Neural progenitor cell (in vitro differentiated cells): ENCODE results near the gene SENP1. TPM values are rescaled to one million over a fixed set of nuclear protein-coding genes. Genes with fewer than 3 reads are reported as not detected.
A peak's percentile ranks its signal among the peaks of the same experiment; 100 is the strongest.

Experiments
- DNase-seq: peaks from one replicate; pipeline ENCODE4 v3.0.0-alpha.2; 2016; ENCODE audit warnings: low spot score
- H2AFZ ChIP-seq: fragments of 200-600 bp; sonication (generic); replicated peaks from 2 replicates; pipeline ENCODE4 v1.6.1; 2016; ENCODE audit warnings: antibody characterized with exemption
- H3F3A ChIP-seq: fragments of 200-600 bp; sonication (generic); 2 replicates; pipeline ENCODE4 v1.6.1; 2016; ENCODE audit warnings: antibody characterized with exemption, low read depth
- H3K27ac ChIP-seq: fragments of 200-600 bp; sonication (generic); 2 replicates; pipeline ENCODE4 v1.5.1; 2016; ENCODE audit warnings: mild to moderate bottlenecking
- H3K27me3 ChIP-seq: fragments of 200-600 bp; sonication (generic); 2 replicates; pipeline ENCODE4 v1.6.1; 2016; ENCODE audit warnings: mild to moderate bottlenecking, moderate library complexity
- H3K36me3 ChIP-seq: fragments of 200-600 bp; sonication (generic); 2 replicates; pipeline ENCODE4 v1.5.1; 2016
- H3K4me1 ChIP-seq: fragments of 200-600 bp; sonication (generic); 2 replicates; pipeline ENCODE4 v1.6.1; 2016; ENCODE audit warnings: mixed run types
- H3K4me2 ChIP-seq: fragments of 200-600 bp; sonication (generic); 2 replicates; pipeline ENCODE4 v1.6.1; 2016
- H3K4me3 ChIP-seq: fragments of 200-600 bp; sonication (generic); 2 replicates; pipeline ENCODE4 v1.5.1; 2016
- H3K79me2 ChIP-seq: fragments of 200-600 bp; sonication (generic); 2 replicates; pipeline ENCODE4 v1.6.1; 2016; ENCODE audit warnings: low read depth
- H3K9ac ChIP-seq: fragments of 200-600 bp; sonication (generic); 2 replicates; pipeline ENCODE4 v1.6.1; 2016
- H3K9me3 ChIP-seq: fragments of 200-600 bp; sonication (generic); 2 replicates; pipeline ENCODE4 v1.5.1; 2016; ENCODE audit warnings: low read depth
- H4K20me1 ChIP-seq: fragments of 200-600 bp; sonication (generic); 2 replicates; pipeline ENCODE4 v1.6.1; 2016; ENCODE audit warnings: low read depth
- H3K27ac Mint-ChIP-seq: 3 replicates; pipeline ENCODE4 v1.8.0; 2021; ENCODE audit warnings: mixed read lengths
- H3K27me3 Mint-ChIP-seq: 2 replicates; pipeline ENCODE4 v1.8.0; 2022; ENCODE audit warnings: low read depth, mild to moderate bottlenecking, inconsistent platforms, moderate library complexity, mixed read lengths; ENCODE audit not compliant: insufficient read depth
- H3K36me3 Mint-ChIP-seq: 3 replicates; pipeline ENCODE4 v1.8.0; 2021; ENCODE audit warnings: mixed read lengths
- H3K4me1 Mint-ChIP-seq: 3 replicates; pipeline ENCODE4 v1.8.0; 2021; ENCODE audit warnings: mixed read lengths
- H3K4me3 Mint-ChIP-seq: 3 replicates; pipeline ENCODE4 v1.8.0; 2021; ENCODE audit warnings: mild to moderate bottlenecking, moderate library complexity, mixed read lengths
- H3K9me3 Mint-ChIP-seq: 3 replicates; pipeline ENCODE4 v1.8.0; 2020; ENCODE audit warnings: mixed read lengths
- CTCF ChIP-seq: fragments of 200-600 bp; sonication (generic); IDR thresholded peaks from 2 replicates; pipeline ENCODE4 v1.5.1; 2017; ENCODE audit warnings: antibody characterized with exemption, mild to moderate bottlenecking
- EZH2 ChIP-seq: fragments of 200-600 bp; sonication (generic); IDR thresholded peaks from 2 replicates; pipeline ENCODE4 v1.6.1; 2017; ENCODE audit warnings: antibody characterized with exemption, mild to moderate bottlenecking, moderate library complexity
- EZH2phosphoT487 ChIP-seq: fragments of 200-600 bp; sonication (generic); IDR thresholded peaks from 2 replicates; pipeline ENCODE4 v1.6.1; 2017; ENCODE audit warnings: antibody characterized with exemption
- total RNA-seq: library from RNA; depleted of rRNA; stranded (reverse); fragments of >200 nt; gene quantifications from 2 replicates; pipeline ENCODE4 v1.2.3, GENCODE V29; 2015; ENCODE audit warnings: low replicate concordance

Gene SENP1
- total RNA-seq, 1 donor from 2014 or later = 89.9 TPM

GRCh38 chr12:48000878-48001504 is 104.9 kb downstream of the SENP1 start:
- Histone ChIP-seq H3K79me2 (peaks cover 27% of the 10 kb centered on the region), H3K4me3 (peak overlapping the region; percentile 66), H3K9me3 (no peaks in the 10 kb centered on the region), H3K27me3 (peaks cover 88% of the 10 kb centered on the region), H3K36me3 (peaks cover 13% of the 10 kb centered on the region), H2AFZ (no peak overlapping the region), H3K9ac (no peak overlapping the region), H4K20me1 (peaks cover 58% of the 10 kb centered on the region), H3K27ac (no peak overlapping the region), H3K4me1 (peaks cover 39% of the 10 kb centered on the region), H3F3A (peaks cover 58% of the 10 kb centered on the region), H3K4me2 (peak overlapping the region; percentile 82)
- peak; percentile 84 for DNase-seq
- Mint-ChIP-seq H3K27me3 (peaks cover 6% of the 10 kb centered on the region), H3K36me3 (peaks cover 33% of the 10 kb centered on the region), H3K4me3 (peak overlapping the region; percentile 92), H3K4me1 (peaks cover 57% of the 10 kb centered on the region), H3K9me3 (no peaks in the 10 kb centered on the region), H3K27ac (peak overlapping the region; percentile 60)
- TF ChIP-seq CTCF (peak; percentile 10), EZH2phosphoT487 (no peak)

GRCh38 chr12:47999816-48000215 is 106.1 kb downstream of the SENP1 start:
- Mint-ChIP-seq H3K27me3 (peaks cover 1% of the 10 kb centered on the region), H3K27ac (no peak overlapping the region), H3K9me3 (no peaks in the 10 kb centered on the region), H3K4me1 (peaks cover 46% of the 10 kb centered on the region), H3K4me3 (no peak overlapping the region), H3K36me3 (peaks cover 41% of the 10 kb centered on the region)
- H3K9ac ChIP-seq = no peak overlapping the region
- peaks cover 58% of the 10 kb centered on the region for H4K20me1 ChIP-seq
- no peak overlapping the region for H2AFZ ChIP-seq
- peaks cover 77% of the 10 kb centered on the region for H3K27me3 ChIP-seq
- peaks cover 29% of the 10 kb centered on the region for H3K4me1 ChIP-seq
- no peak overlapping the region for H3K4me3 ChIP-seq
- H3K9me3 ChIP-seq = no peaks in the 10 kb centered on the region
- H3K79me2 ChIP-seq = peaks cover 27% of the 10 kb centered on the region
- no peak for DNase-seq
- H3K36me3 ChIP-seq = peaks cover 18% of the 10 kb centered on the region
- H3K27ac ChIP-seq = no peak overlapping the region
- no peak for TF ChIP-seq CTCF
- TF ChIP-seq EZH2 = no peak
- TF ChIP-seq EZH2phosphoT487 = no peak
- no peak overlapping the region for H3K4me2 ChIP-seq
- H3F3A ChIP-seq = peaks cover 46% of the 10 kb centered on the region

- Histone ChIP-seq H4K20me1 (peaks cover 61% of the 10 kb centered on the region), H3K27me3 (peaks cover 52% of the 10 kb centered on the region), H3K27ac (no peak overlapping the region), H2AFZ (no peak overlapping the region), H3K79me2 (peaks cover 14% of the 10 kb centered on the region), H3K4me1 (peaks cover 30% of the 10 kb centered on the region), H3K4me2 (no peak overlapping the region), H3F3A (peaks cover 28% of the 10 kb centered on the region), H3K4me3 (no peak overlapping the region), H3K9me3 (no peaks in the 10 kb centered on the region), H3K36me3 (peaks cover 18% of the 10 kb centered on the region), H3K9ac (no peak overlapping the region)
- no peak for TF ChIP-seq EZH2phosphoT487
- no peak for TF ChIP-seq CTCF
- TF ChIP-seq EZH2 = no peak
- H3K4me3 Mint-ChIP-seq = no peak overlapping the region
- H3K4me1 Mint-ChIP-seq = peaks cover 39% of the 10 kb centered on the region
- no peak for DNase-seq
- H3K36me3 Mint-ChIP-seq = peaks cover 49% of the 10 kb centered on the region
- peaks cover 3% of the 10 kb centered on the region for H3K27me3 Mint-ChIP-seq
- H3K27ac Mint-ChIP-seq = no peak overlapping the region
- no peaks in the 10 kb centered on the region for H3K9me3 Mint-ChIP-seq
These were observed 108.6 kb downstream of the SENP1 start for GRCh38 chr12:47997321-47997720.
